GM08714 (cell line): Measurements from ENCODE around the gene TPSAB1.

Experiments
- H3K4me3 ChIP-seq: fragments of 200-500 bp; sonication (Bioruptor generic); 2 replicates; pipeline ENCODE4 v1.5.1; 2014; ENCODE audit warnings: mild to moderate bottlenecking, low read length, inconsistent platforms
- ZNF274 ChIP-seq: IDR thresholded peaks from 2 replicates; pipeline ENCODE4 v1.6.1; 2012; ENCODE audit warnings: mild to moderate bottlenecking, low read depth, low read length

Gene TPSAB1

GRCh38 chr16:1285669-1286512 lies 45.4 kb downstream of the TPSAB1 start:
- no peak overlapping the region for H3K4me3 ChIP-seq
- no peak for TF ChIP-seq ZNF274

GRCh38 chr16:1286513-1287094 lies 46.1 kb downstream of the TPSAB1 start:
- TF ChIP-seq ZNF274: no peak
- no peak overlapping the region for H3K4me3 ChIP-seq

- TF ChIP-seq ZNF274: no peak
- H3K4me3 ChIP-seq: no peak overlapping the region
Measured at GRCh38 chr16:1287982-1288670, 47.6 kb downstream of the TPSAB1 start.

- no peak overlapping the region for H3K4me3 ChIP-seq
- no peak for TF ChIP-seq ZNF274
Measured at GRCh38 chr16:1288813-1289476, 48.4 kb downstream of the TPSAB1 start.

GRCh38 chr16:1289477-1289866 lies 49.0 kb downstream of the TPSAB1 start:
- no peak overlapping the region for H3K4me3 ChIP-seq
- TF ChIP-seq ZNF274: no peak

- H3K4me3 ChIP-seq: no peak overlapping the region
- no peak for TF ChIP-seq ZNF274
Measured at GRCh38 chr16:1290063-1290501, 49.6 kb downstream of the TPSAB1 start.

GRCh38 chr16:1290860-1291575 lies 50.5 kb downstream of the TPSAB1 start:
- no peak overlapping the region for H3K4me3 ChIP-seq
- no peak for TF ChIP-seq ZNF274

GRCh38 chr16:1291576-1291974 lies 51.1 kb downstream of the TPSAB1 start:
- no peak for TF ChIP-seq ZNF274
- no peak overlapping the region for H3K4me3 ChIP-seq
